Small intestine (tissue), 7 donors: ENCODE results near the gene DMRT3. TPM values are rescaled to one million over a fixed set of nuclear protein-coding genes. Genes with fewer than 3 reads are reported as not detected.

ENCODE experiments used
- DNase-seq, 2 donors: peaks; one replicate each; pipeline versions ENCODE4 v3.0.0 to v3.0.0-alpha.2; 2013
- FAIRE-seq: peaks from 2 replicates; lab custom pipeline; 2012; peaks lifted over from hg19 to GRCh38; lab: Jason Lieb, UNC
- H3K27ac ChIP-seq, 3 donors: one replicate each; pipeline ENCODE4 v1.5.1; 2013; ENCODE audit warnings: low read length in 2 of 3, mild to moderate bottlenecking in 2 of 3, control low read depth in 1 of 3, inconsistent platforms in 1 of 3, low read depth in 1 of 3, moderate library complexity in 1 of 3
- H3K27me3 ChIP-seq, 3 donors: one replicate each; pipeline ENCODE4 v1.6.1; 2013; ENCODE audit warnings: low read length in 3 of 3, inconsistent platforms in 1 of 3; ENCODE audit not compliant: control insufficient read depth in 3 of 3, insufficient read depth in 3 of 3
- H3K36me3 ChIP-seq, 3 donors: one replicate each; pipeline ENCODE4 v1.6.1; 2013; ENCODE audit warnings: low read length in 3 of 3, inconsistent platforms in 1 of 3, low read depth in 1 of 3, mild to moderate bottlenecking in 1 of 3, moderate library complexity in 1 of 3; ENCODE audit not compliant: control insufficient read depth in 3 of 3, insufficient read depth in 2 of 3
- H3K4me1 ChIP-seq, 3 donors: one replicate each; pipeline ENCODE4 v1.6.1; 2013; ENCODE audit warnings: low read length in 2 of 3, inconsistent platforms in 1 of 3, low read depth in 1 of 3, mild to moderate bottlenecking in 1 of 3, moderate library complexity in 1 of 3; ENCODE audit not compliant: control insufficient read depth in 3 of 3, insufficient read depth in 2 of 3
- H3K4me3 ChIP-seq, 3 donors: one replicate each; pipeline ENCODE4 v1.5.1; 2013; ENCODE audit warnings: low read length in 3 of 3, control low read depth in 1 of 3, inconsistent platforms in 1 of 3, low read depth in 1 of 3, mild to moderate bottlenecking in 1 of 3, moderate library complexity in 1 of 3
- H3K9me3 ChIP-seq, 2 donors: one replicate each; pipeline ENCODE4 v1.6.1; 2013; ENCODE audit warnings: low read depth in 1 of 2, low read length in 1 of 2; ENCODE audit not compliant: control insufficient read depth in 2 of 2, insufficient read depth in 1 of 2
- WGBS, 3 donors: extraction: QIAGEN DNeasy Blood & Tissue Kit; methylation state at CpG; one replicate each; pipeline ENCODE4 v1.1.7; 2013; 5-methylcytosine and 5-hydroxymethylcytosine counted together
- polyA plus RNA-seq, 4 donors: library from polyadenylated mRNA; stranded (reverse) in 3 of 4; unstranded in 1 of 4; fragments of 200-250 nt in 3 of 4; fragments of 120-200 nt in 1 of 4; gene quantifications; one replicate each; pipeline versions ENCODE4 v1.2.1 to v1.2.3, GENCODE V29; 2013
- donor health status: healthy with polysubstance abuse.
- donor health status: control.
- donor health status: control.
- donor health status: Bipolar disorder and iron deficiency.
- donor health status: healthy.

DMRT3 gene
- polyA plus RNA-seq, 4 donors: not detected

GRCh38 chr9:1024112-1024511 is 47.7 kb downstream of the DMRT3 start:
- no peaks in the 10 kb centered on the region for H3K36me3 ChIP-seq
- no peak for FAIRE-seq
- peaks cover 0 to 6% (median 3%) of the 10 kb centered on the region in 3 donors for H3K27me3 ChIP-seq
- DNase-seq: no peak
- WGBS, 3 donors: 77 to 82% (median 79%) methylated on average over 1 of the region's 1 CpG
- no peak overlapping the region for H3K4me3 ChIP-seq
- no peaks in the 10 kb centered on the region for H3K4me1 ChIP-seq
- no peaks in the 10 kb centered on the region for H3K9me3 ChIP-seq
- H3K27ac ChIP-seq: no peak overlapping the region

DNA sequence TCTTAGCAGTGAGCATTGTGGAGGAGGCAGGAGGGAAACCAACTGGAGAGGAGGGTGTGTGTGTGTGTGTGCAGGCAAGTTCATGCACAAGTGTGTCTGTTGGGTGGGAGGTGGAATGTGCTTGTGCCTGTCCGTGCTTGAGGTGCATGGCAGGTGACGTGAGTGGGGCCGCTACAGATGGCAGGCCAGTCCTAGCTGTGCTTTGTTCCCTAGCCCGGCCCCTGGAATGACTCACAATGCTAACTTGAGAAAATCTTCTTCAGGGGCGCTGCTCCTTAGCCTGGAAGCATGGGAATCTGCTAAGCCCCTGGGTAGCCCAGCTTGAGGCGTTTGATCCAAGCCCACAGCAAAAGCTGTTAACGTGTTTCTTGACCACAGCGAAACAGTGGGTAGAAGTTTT is 48.7 kb downstream of the DMRT3 start:
- Histone ChIP-seq H3K9me3 (no peaks in the 10 kb centered on the region), H3K4me3 (no peak overlapping the region), H3K27ac (no peak overlapping the region), H3K36me3 (no peaks in the 10 kb centered on the region), H3K4me1 (no peaks in the 10 kb centered on the region), H3K27me3 (peaks cover 0 to 8% (median 6%) of the 10 kb centered on the region in 3 donors)
- FAIRE-seq (no peak), DNase-seq (no peak)
- 55 to 72% (median 65%) methylated on average over 7 to 8 of the region's 8 CpGs for WGBS, 3 donors

DNA sequence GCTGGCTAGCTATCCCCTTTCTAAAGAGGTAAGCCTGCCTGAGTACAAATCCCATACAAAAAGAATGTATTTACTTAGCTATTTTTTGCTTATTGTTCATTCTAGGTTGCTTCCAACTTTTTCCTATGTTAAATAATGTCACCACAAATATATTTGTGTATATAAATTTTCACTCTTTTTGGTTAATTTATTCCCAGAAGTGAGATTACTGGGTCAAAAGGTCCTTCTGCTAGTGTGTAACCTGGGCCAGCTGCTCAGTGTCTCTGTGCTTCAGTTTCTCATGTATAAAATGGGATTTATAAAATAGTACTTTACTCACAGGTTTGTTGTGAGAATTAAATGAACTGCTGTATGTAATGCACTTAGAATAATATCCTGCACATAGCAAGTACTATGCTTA is 49.8 kb downstream of the DMRT3 start:
- Histone ChIP-seq H3K9me3 (no peaks in the 10 kb centered on the region), H3K27ac (no peak overlapping the region), H3K4me3 (no peak overlapping the region), H3K27me3 (peaks cover 0 to 8% (median 6%) of the 10 kb centered on the region in 3 donors), H3K36me3 (no peaks in the 10 kb centered on the region), H3K4me1 (no peaks in the 10 kb centered on the region)
- DNase-seq: no peak
- no peak for FAIRE-seq

- peaks cover 0 to 21% (median 19%) of the 10 kb centered on the region in 3 donors for H3K27me3 ChIP-seq
- WGBS, 3 donors: 67 to 68% (median 67%) methylated on average over 8 of the region's 8 CpGs
- DNase-seq (no peak), FAIRE-seq (no peak)
- no peak overlapping the region for H3K4me3 ChIP-seq
- no peaks in the 10 kb centered on the region for H3K36me3 ChIP-seq
- H3K27ac ChIP-seq: no peak overlapping the region
- no peaks in the 10 kb centered on the region for H3K9me3 ChIP-seq
- H3K4me1 ChIP-seq: no peaks in the 10 kb centered on the region
These were observed 52.2 kb downstream of the DMRT3 start for GRCh38 chr9:1028501-1029190.

- Histone ChIP-seq H3K36me3 (no peaks in the 10 kb centered on the region), H3K9me3 (no peaks in the 10 kb centered on the region), H3K27ac (no peak overlapping the region), H3K27me3 (peaks cover 0 to 26% (median 24%) of the 10 kb centered on the region in 3 donors), H3K4me3 (no peak overlapping the region), H3K4me1 (no peaks in the 10 kb centered on the region)
- FAIRE-seq: no peak
- no peak for DNase-seq
- WGBS, 3 donors: 53 to 60% (median 54%) methylated on average over 14 of the region's 14 CpGs
These were observed 55.6 kb downstream of the DMRT3 start for GRCh38 chr9:1031951-1032601.

DNA sequence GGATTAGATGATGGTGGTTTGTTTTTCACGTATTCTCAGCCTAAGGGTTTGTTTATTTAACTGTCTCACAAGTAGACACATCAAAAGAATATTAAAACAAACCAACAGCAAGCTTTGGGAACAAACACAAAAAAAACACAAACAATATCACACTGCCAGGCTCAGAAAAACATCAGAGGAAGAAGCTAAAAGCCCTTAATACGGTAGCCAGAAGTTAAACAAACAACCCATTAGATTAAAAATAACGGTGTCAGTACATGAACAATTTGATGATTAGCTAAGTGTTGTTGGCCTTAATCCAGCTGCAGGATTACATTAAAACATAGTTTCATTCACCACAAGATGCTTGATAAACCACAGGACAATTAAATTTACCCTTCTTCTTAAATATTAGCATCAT is 57.8 kb downstream of the DMRT3 start:
- FAIRE-seq: no peak
- H3K36me3 ChIP-seq: no peaks in the 10 kb centered on the region
- 25 to 35% (median 28%) methylated on average over 3 of the region's 3 CpGs for WGBS, 3 donors
- H3K4me1 ChIP-seq: no peaks in the 10 kb centered on the region
- no peak for DNase-seq
- no peak overlapping the region for H3K4me3 ChIP-seq
- H3K27me3 ChIP-seq: peaks cover 0 to 28% (median 24%) of the 10 kb centered on the region in 3 donors
- H3K27ac ChIP-seq: no peak overlapping the region
- no peaks in the 10 kb centered on the region for H3K9me3 ChIP-seq

- Histone ChIP-seq H3K9me3 (peaks cover 0 to 2% of the 10 kb centered on the region in 2 donors), H3K36me3 (no peaks in the 10 kb centered on the region), H3K4me1 (no peaks in the 10 kb centered on the region), H3K27me3 (peaks cover 2 to 58% (median 32%) of the 10 kb centered on the region in 3 donors), H3K27ac (no peak overlapping the region), H3K4me3 (no peak overlapping the region)
- no peak for FAIRE-seq
- DNase-seq: no peak
- 41 to 55% (median 48%) methylated on average over 4 of the region's 4 CpGs for WGBS, 3 donors
These were observed 63.1 kb downstream of the DMRT3 start for GRCh38 chr9:1039589-1039988.
